ENCODE measurements around the gene RFX3.

RFX3 gene

GRCh38 chr9:3513265-3513818 is 12.5 kb downstream of the RFX3 start:
- DNase-seq: no peak

- no peak for DNase-seq
Observed at GRCh38 chr9:3511551-3511950, 14.2 kb downstream of the RFX3 start.

GRCh38 chr9:3510796-3511195 is 15.0 kb downstream of the RFX3 start:
- no peak for DNase-seq

- DNase-seq: no peak
Observed at GRCh38 chr9:3509926-3510325, 15.9 kb downstream of the RFX3 start.

- DNase-seq: no peak
Observed at GRCh38 chr9:3508521-3509291, 17.1 kb downstream of the RFX3 start.

GRCh38 chr9:3508078-3508431 is 17.7 kb downstream of the RFX3 start:
- no peak for DNase-seq

GRCh38 chr9:3507395-3508077 is 18.3 kb downstream of the RFX3 start:
- DNase-seq: no peak

- no peak for DNase-seq
Observed at GRCh38 chr9:3506164-3506563, 19.6 kb downstream of the RFX3 start.

GRCh38 chr9:3502560-3503398 is 23.0 kb downstream of the RFX3 start:
- no peak for DNase-seq

GRCh38 chr9:3500044-3500443 is 25.8 kb downstream of the RFX3 start:
- no peak for DNase-seq

GRCh38 chr9:3498691-3499090 is 27.1 kb downstream of the RFX3 start:
- no peak for DNase-seq

- no peak for DNase-seq
Observed at GRCh38 chr9:3497857-3498256, 27.9 kb downstream of the RFX3 start.

GRCh38 chr9:3497401-3497800 is 28.4 kb downstream of the RFX3 start:
- DNase-seq: no peak

GRCh38 chr9:3495855-3496254 is 29.9 kb downstream of the RFX3 start:
- no peak for DNase-seq

GRCh38 chr9:3492214-3492613 is 33.6 kb downstream of the RFX3 start:
- DNase-seq: no peak

GRCh38 chr9:3491450-3491849 is 34.4 kb downstream of the RFX3 start:
- DNase-seq: no peak

GRCh38 chr9:3490957-3491356 is 34.8 kb downstream of the RFX3 start:
- no peak for DNase-seq

- no peak for DNase-seq
Observed at GRCh38 chr9:3482578-3482977, 43.2 kb downstream of the RFX3 start.

- DNase-seq: no peak
Observed at GRCh38 chr9:3480353-3480655, 45.5 kb downstream of the RFX3 start.

- no peak for DNase-seq
Observed at GRCh38 chr9:3479514-3480352, 46.1 kb downstream of the RFX3 start.

GRCh38 chr9:3478549-3478953 is 47.2 kb downstream of the RFX3 start:
- no peak for DNase-seq

- DNase-seq: no peak
Observed at GRCh38 chr9:3477236-3477834, 48.5 kb downstream of the RFX3 start.

Measured in activated gamma-delta T cell (primary cell).